Vein endothelial cell (primary cell): Measurements from ENCODE around the gene IZUMO1R. TPM values are rescaled to one million over a fixed set of nuclear protein-coding genes. Genes with fewer than 3 reads are reported as not detected.

Experiments
- total RNA-seq: library from RNA; depleted of rRNA; stranded (reverse); fragments of >200 nt; gene quantifications from 2 replicates; pipeline ENCODE4 v1.2.3, GENCODE V29; 2012

The IZUMO1R gene
- total RNA-seq = not detected in 2 replicates

DNA sequence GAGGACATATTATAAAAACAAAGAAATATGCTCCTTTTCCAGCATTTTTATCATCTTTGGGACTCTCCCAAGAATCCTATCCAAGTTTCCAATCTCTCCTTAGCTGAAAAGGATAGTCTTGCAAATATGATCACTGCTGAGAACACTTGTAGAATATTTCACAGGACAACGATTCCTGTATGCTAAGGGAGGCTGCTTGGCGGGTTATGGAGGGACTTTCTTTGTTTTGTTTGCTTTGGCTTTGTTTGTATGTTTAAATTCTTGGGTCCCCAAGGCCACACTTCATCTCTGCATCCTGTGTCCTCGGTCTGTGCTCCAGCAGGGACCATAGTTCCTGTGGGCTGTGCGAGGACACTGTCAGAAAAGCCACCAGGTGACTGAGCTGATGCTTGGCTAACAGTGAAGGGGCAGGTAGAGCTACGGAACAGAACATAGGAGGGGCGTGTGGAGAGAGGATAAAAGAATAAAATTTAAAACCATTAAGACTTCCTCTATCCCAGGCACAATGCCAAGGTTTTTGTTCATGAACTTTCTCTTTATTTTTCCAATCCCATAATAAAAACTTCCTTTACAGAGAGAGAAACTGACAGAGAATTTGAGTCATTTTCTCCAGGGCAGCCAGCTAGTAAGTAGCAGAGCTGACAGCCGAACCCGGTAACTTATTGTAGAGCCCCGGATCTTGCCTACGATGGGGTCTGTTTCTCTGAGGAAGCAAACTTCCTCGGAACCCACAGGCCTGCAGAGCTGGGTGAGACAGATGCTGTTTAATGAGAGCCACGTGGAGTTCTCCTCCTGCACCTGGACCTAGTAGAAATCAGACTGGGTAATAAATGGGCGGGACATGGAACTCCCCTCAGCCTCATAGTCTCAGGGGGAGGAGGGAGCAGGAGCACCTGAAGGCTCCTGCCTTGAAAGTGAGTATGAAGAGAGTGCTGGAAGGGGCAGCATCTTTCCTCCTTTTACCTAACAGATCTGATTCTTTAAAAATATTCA is at the start of gene IZUMO1R:
TSS of gene IZUMO1R (plus strand) at position 615 of the 993 bp plus-strand sequence. CDS start 1,057 bp downstream, outside the sequence.

Other genes with a start within 250 kb of the IZUMO1R start
- 20.3 and 31.9 TPM in 2 replicates for gene PANX1, start 175.7 kb upstream of the IZUMO1R start, total RNA-seq
- gene GPR83, start 96.8 kb downstream of the IZUMO1R start, total RNA-seq = not detected in 2 replicates
- gene MRE11, start 189.3 kb downstream of the IZUMO1R start, total RNA-seq = 14.7 and 17.7 TPM in 2 replicates
- 10.5 and 10.8 TPM in 2 replicates for gene ANKRD49, start 189.4 kb downstream of the IZUMO1R start, total RNA-seq
- not detected in 2 replicates for gene C11orf97, start 207.9 kb downstream of the IZUMO1R start, total RNA-seq
- gene FUT4, start 239.3 kb downstream of the IZUMO1R start, total RNA-seq = 7.5 and 7.9 TPM in 2 replicates